Astrocyte (in vitro differentiated cells and primary cell): Measurements from ENCODE around the gene PKNOX2. TPM values are rescaled to one million over a fixed set of nuclear protein-coding genes. Genes with fewer than 3 reads are reported as not detected.
A peak's percentile ranks its signal among the peaks of the same experiment; 100 is the strongest.

ENCODE experiments used
- DNase-seq: peaks from one replicate; pipeline ENCODE4 v3.0.0-alpha.2; 2010; ENCODE audit warnings: low read depth
- FAIRE-seq: peaks from 2 replicates; lab custom pipeline; 2011; peaks lifted over from hg19 to GRCh38; lab: Jason Lieb, UNC
- H2AFZ ChIP-seq: 2 replicates; pipeline ENCODE4 v1.6.0; 2012; ENCODE audit warnings: low read depth, low read length, inconsistent platforms
- H3K27ac ChIP-seq: 2 replicates; pipeline ENCODE4 v1.5.1; 2011; ENCODE audit warnings: low read depth, low read length, inconsistent platforms
- H3K27me3 ChIP-seq: 2 replicates; pipeline ENCODE4 v1.6.0; 2011; ENCODE audit warnings: low read length, inconsistent platforms; ENCODE audit not compliant: insufficient read depth
- H3K36me3 ChIP-seq: 2 replicates; pipeline ENCODE4 v1.5.1; 2011; ENCODE audit warnings: low read length, inconsistent platforms; ENCODE audit not compliant: insufficient read depth
- H3K4me1 ChIP-seq: 2 replicates; pipeline ENCODE4 v1.5.1; 2011; ENCODE audit warnings: low read length, inconsistent platforms; ENCODE audit not compliant: insufficient read depth
- H3K4me2 ChIP-seq: 2 replicates; pipeline ENCODE4 v1.6.0; 2012; ENCODE audit warnings: low read length, inconsistent platforms
- H3K4me3 ChIP-seq: 2 replicates; pipeline ENCODE4 v1.5.1; 2011; ENCODE audit warnings: low read depth, mild to moderate bottlenecking, low read length, inconsistent platforms; ENCODE audit not compliant: insufficient read depth
- H3K79me2 ChIP-seq: 2 replicates; pipeline ENCODE4 v1.6.0; 2012; ENCODE audit warnings: mild to moderate bottlenecking, low read length, inconsistent platforms; ENCODE audit not compliant: insufficient read depth
- H3K9ac ChIP-seq: 2 replicates; pipeline ENCODE4 v1.6.0; 2012; ENCODE audit warnings: mild to moderate bottlenecking, low read length, inconsistent platforms
- H3K9me3 ChIP-seq: 2 replicates; pipeline ENCODE4 v1.5.1; 2012; ENCODE audit warnings: low read depth, mild to moderate bottlenecking, low read length, inconsistent platforms; ENCODE audit not compliant: insufficient read depth
- H4K20me1 ChIP-seq: 2 replicates; pipeline ENCODE4 v1.6.0; 2012; ENCODE audit warnings: low read length, inconsistent platforms; ENCODE audit not compliant: insufficient read depth
- H3K27ac Mint-ChIP-seq: one replicate; pipeline ENCODE4 v1.8.0; 2021; ENCODE audit warnings: mild to moderate bottlenecking, mixed read lengths; ENCODE audit not compliant: unreplicated experiment
- H3K27me3 Mint-ChIP-seq: one replicate; pipeline ENCODE4 v1.8.0; 2021; ENCODE audit warnings: low read depth, mixed read lengths; ENCODE audit not compliant: unreplicated experiment
- H3K36me3 Mint-ChIP-seq: one replicate; pipeline ENCODE4 v1.8.0; 2021; ENCODE audit warnings: low read depth, mixed read lengths; ENCODE audit not compliant: unreplicated experiment
- H3K4me1 Mint-ChIP-seq: one replicate; pipeline ENCODE4 v1.8.0; 2021; ENCODE audit warnings: low read depth, mixed read lengths; ENCODE audit not compliant: unreplicated experiment
- H3K4me3 Mint-ChIP-seq: one replicate; pipeline ENCODE4 v1.8.0; 2021; ENCODE audit warnings: mild to moderate bottlenecking, moderate library complexity, mixed read lengths; ENCODE audit not compliant: unreplicated experiment
- H3K9me3 Mint-ChIP-seq: one replicate; pipeline ENCODE4 v1.8.0; 2021; ENCODE audit warnings: mild to moderate bottlenecking, mixed read lengths; ENCODE audit not compliant: unreplicated experiment
- CTCF ChIP-seq: IDR thresholded peaks from 2 replicates; pipeline ENCODE4 v1.5.1; 2011; ENCODE audit warnings: low read depth, mild to moderate bottlenecking, inconsistent platforms, low read length, moderate library complexity; ENCODE audit not compliant: insufficient read depth
- EZH2 ChIP-seq: IDR thresholded peaks from 2 replicates; pipeline ENCODE4 v1.6.1; 2012; ENCODE audit warnings: mild to moderate bottlenecking, low read length, inconsistent platforms; ENCODE audit not compliant: insufficient read depth
- total RNA-seq: library from RNA; stranded (reverse); gene quantifications from 2 replicates; pipeline ENCODE4 v1.2.1, GENCODE V29; 2021

The PKNOX2 gene
- total RNA-seq, 1 donor from 2014 or later, result 53.4 TPM

- Histone ChIP-seq H3K9ac (no peak overlapping the region), H3K36me3 (no peaks in the 10 kb centered on the region), H3K27me3 (peaks cover 2% of the 10 kb centered on the region), H3K9me3 (no peaks in the 10 kb centered on the region), H4K20me1 (peaks cover 10% of the 10 kb centered on the region), H3K4me2 (no peak overlapping the region), H2AFZ (no peak overlapping the region), H3K4me1 (peaks cover 6% of the 10 kb centered on the region), H3K79me2 (no peaks in the 10 kb centered on the region), H3K27ac (no peak overlapping the region), H3K4me3 (no peak overlapping the region)
- TF ChIP-seq EZH2 (no peak), CTCF (no peak)
- Mint-ChIP-seq H3K4me1 (peaks cover 19% of the 10 kb centered on the region), H3K36me3 (peaks cover 47% of the 10 kb centered on the region), H3K27ac (no peak overlapping the region), H3K4me3 (no peak overlapping the region), H3K27me3 (no peaks in the 10 kb centered on the region), H3K9me3 (no peaks in the 10 kb centered on the region)
- FAIRE-seq, result no peak
- peak; percentile 72 for DNase-seq
These were observed 211.6 kb downstream of the PKNOX2 start for GRCh38 chr11:125376117-125376516.

GRCh38 chr11:125376856-125377255 is 212.3 kb downstream of the PKNOX2 start:
- H3K9me3 ChIP-seq, result no peaks in the 10 kb centered on the region
- no peak overlapping the region for H2AFZ ChIP-seq
- Mint-ChIP-seq H3K9me3 (no peaks in the 10 kb centered on the region), H3K4me3 (no peak overlapping the region), H3K27me3 (no peaks in the 10 kb centered on the region), H3K4me1 (peaks cover 17% of the 10 kb centered on the region), H3K27ac (no peak overlapping the region), H3K36me3 (peaks cover 46% of the 10 kb centered on the region)
- no peaks in the 10 kb centered on the region for H3K36me3 ChIP-seq
- H3K4me2 ChIP-seq, result no peak overlapping the region
- FAIRE-seq (no peak), DNase-seq (peak; percentile 41)
- peaks cover 6% of the 10 kb centered on the region for H3K4me1 ChIP-seq
- no peak overlapping the region for H3K9ac ChIP-seq
- no peak overlapping the region for H3K27ac ChIP-seq
- TF ChIP-seq EZH2, result no peak
- peaks cover 2% of the 10 kb centered on the region for H3K27me3 ChIP-seq
- H3K4me3 ChIP-seq, result no peak overlapping the region
- peaks cover 10% of the 10 kb centered on the region for H4K20me1 ChIP-seq
- H3K79me2 ChIP-seq, result no peaks in the 10 kb centered on the region

- DNase-seq, result no peak
- Mint-ChIP-seq H3K4me3 (no peak overlapping the region), H3K36me3 (peaks cover 40% of the 10 kb centered on the region), H3K4me1 (peaks cover 22% of the 10 kb centered on the region), H3K27me3 (no peaks in the 10 kb centered on the region), H3K27ac (no peak overlapping the region), H3K9me3 (no peaks in the 10 kb centered on the region)
- H4K20me1 ChIP-seq, result peaks cover 3% of the 10 kb centered on the region
- no peak for FAIRE-seq
- peaks cover 2% of the 10 kb centered on the region for H3K27me3 ChIP-seq
- no peak overlapping the region for H3K4me2 ChIP-seq
- no peaks in the 10 kb centered on the region for H3K79me2 ChIP-seq
- TF ChIP-seq CTCF, result no peak
- no peak for TF ChIP-seq EZH2
- H3K27ac ChIP-seq, result no peak overlapping the region
- no peaks in the 10 kb centered on the region for H3K36me3 ChIP-seq
- peaks cover 6% of the 10 kb centered on the region for H3K4me1 ChIP-seq
- no peak overlapping the region for H2AFZ ChIP-seq
- no peak overlapping the region for H3K9ac ChIP-seq
- no peak overlapping the region for H3K4me3 ChIP-seq
- no peaks in the 10 kb centered on the region for H3K9me3 ChIP-seq
These were observed 213.5 kb downstream of the PKNOX2 start for GRCh38 chr11:125378083-125378482.
